NOMO-1 treated with DMSO at 0.1 percent for 48 hours (cell line): ENCODE results near the gene GREM1.

Source experiments
- DNase-seq: peaks from one replicate; lab custom pipeline; 2025; ENCODE audit not compliant: unreplicated experiment; lab: John Stamatoyannopoulos, UW

Gene GREM1

DNA sequence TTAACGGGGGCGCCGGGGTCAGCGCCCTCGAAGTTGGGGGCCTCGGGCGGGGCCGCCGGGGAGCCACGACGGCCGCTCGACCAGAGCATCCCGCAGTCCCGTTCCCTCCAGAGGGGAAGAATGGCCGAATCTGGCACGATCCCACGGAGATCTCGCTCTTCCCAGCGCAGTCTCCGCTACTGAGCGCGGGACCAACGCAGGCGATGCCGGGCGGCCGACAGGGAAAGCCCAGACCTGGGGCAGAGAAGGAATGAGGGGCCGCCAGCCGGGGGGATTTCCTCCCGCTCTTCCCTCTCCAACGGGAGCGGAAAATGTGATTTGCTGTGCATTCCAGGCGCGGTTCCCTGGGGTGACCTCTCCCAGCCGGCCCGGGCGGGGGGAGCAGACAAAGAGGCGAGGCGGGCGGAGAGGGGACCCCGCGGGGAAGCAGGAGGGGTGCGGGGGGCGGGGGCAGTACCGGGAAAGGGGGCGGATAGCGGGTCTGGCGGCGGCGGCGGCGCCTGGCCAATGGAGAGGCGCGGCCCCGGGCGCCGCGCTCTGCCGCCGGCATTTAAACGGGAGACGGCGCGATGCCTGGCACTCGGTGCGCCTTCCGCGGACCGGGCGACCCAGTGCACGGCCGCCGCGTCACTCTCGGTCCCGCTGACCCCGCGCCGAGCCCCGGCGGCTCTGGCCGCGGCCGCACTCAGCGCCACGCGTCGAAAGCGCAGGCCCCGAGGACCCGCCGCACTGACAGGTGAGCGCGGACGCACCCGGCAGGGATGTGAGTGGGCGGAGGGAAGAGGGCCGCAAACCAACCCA, at the start of gene GREM1:
TSS of gene GREM1 (plus strand) at position 579 of the 801 bp plus-strand sequence. CDS start 12,687 bp downstream, outside the sequence.
- no peak for DNase-seq

DNA sequence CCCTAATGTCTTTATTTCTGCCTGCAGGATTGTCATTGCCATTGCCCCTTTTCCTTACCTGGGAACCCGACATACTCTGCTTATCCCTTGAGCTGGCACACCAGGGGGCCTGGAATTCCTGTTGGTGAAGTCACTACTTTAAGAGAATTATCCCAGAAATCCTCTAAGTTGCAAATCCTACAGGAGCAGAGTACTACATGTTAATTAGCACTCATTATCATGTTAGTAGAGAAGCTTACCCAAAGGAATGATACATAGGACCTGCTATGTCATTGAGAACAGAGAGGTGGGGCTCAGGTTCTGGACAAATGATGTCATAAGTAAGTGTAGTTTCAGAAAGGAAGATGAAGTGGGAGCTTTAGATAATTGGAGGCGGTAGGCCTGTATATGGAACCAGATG, 48.9 kb upstream of the GREM1 start:
- DNase-seq = no peak

DNA sequence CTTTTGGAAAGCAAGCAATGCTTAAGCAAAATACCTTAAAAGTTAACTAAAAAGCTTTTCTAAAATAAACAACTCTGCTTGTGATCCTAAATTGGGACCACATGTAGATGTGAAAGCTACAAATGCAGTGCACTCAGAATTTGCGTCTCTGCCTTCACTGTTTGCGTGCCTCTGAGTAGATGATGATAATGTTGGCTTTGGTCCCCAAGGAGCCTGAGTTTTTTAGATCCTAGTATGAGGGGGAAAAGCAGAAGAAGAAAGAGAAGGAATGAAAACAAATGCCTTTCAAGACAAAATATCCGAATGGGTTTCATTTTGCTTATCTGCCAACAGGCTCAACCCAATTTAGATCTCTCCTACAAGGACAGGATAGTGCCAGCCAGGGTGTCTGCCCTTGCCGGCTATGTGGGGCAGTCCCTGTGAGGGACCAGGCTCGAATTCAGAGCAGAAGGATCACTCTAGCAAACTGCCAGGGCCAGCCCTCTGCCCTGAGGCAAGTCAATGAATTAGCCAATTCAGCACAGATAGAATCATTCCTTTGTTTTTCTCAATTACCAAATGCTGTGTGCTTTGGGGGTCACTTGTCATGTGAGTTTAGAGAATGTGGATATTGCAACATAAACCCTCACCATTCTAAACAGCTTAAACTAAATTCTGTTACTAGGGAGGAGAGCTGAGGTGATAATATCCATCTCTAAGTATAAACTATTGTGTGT, 47.8 kb upstream of the GREM1 start:
- no peak for DNase-seq

DNA sequence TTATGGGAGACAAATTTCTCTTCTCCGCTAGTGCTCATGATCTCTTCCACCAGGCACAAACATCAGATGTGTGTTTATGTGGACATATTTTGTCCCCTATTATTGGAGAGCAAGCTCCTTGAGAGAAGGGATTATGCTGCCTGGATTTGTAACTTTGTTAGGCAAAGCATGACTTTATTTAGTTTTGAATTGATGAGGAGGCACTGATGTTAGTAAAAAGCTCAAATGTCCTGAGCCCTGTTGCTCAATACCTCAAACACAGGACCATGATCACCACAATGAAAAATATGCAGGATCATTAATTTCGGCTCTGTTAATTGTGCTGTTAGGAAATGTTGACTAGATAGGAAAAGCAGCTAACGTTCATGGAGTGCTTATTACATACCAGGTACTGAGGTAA, 47.2 kb upstream of the GREM1 start:
- DNase-seq = no peak

DNA sequence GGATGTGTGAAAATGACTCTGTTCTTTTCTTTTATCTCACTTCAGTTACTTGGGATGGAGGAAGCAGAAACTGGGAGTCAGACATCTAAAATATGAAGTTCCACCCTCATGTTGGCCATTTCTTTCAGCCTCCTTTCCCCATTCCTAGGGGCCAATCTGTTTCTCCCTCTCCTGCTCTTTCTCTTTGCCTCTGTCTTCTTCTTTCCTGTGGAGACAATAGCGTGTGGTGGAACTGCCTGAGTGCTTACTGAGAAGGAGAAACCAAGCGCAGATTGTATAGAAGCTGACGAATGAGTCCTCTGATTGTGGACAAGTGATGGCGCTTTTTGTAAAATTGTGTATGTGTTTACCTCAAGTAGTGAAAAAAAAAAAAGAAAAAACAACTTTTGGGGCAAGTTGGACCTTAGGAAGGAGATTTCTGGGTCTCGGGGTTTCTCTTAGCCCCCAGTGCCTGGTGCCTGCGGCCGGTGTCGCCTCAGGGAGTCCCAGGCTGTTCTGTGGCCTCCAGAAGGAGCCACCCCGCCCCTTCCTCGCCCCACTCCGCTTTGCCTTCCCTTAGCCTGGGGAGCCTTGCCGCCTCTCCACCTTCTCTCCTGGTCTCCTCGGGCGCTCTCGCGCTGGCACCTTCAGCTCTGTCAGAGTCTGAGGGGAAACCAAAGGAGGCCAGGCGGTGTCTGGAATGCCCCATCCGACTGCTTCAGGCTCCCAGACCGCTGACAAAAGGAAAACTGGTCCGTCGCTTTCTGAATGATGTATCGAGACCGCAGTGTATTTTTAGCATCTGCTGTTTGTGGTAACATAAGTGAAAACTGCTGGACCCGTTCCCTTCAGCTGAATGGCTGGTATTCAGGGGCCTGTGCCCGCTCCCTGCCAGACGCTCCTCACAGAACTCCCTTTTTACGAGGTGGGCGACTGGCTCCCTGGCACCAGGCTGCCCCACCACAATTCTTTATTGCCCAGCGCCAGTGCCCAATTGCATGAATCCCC, 46.2 kb upstream of the GREM1 start:
- no peak for DNase-seq

DNA sequence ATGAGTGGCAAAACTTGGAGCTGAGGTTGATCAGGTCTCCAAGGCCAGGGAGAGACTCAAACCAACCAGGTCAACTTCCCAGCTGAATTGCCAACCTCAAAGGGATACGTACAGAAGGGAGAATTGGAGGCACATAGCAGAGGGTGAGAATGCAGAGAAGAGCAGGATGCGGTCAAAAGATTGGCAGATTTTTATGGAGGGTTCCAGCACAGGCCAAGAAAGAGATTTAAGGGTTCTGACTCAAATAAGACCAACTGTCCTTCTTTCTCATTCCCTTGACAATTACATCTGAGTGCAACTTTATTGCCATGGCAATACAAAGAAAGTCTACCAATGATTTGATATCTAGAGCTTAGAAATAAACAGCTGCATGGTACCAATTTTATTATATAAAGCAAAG, 43.1 kb upstream of the GREM1 start:
- DNase-seq = no peak

DNA sequence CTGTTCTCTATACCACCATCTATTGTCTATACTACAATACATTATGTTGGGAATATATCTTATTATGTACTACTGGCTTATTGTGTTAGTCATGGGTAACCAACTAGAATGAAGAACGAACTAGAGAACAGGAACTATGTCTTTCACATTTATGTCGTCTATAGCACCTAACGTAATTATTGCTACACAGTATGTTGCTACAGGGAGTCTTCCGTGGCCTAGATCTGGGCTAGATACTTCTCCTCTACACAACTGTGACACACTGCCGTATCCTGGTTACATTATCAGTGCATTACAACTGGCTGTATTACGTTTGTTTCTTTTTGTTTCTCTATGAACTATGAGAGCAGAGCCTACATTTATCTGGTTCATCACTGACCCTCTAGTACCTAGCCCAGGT, 42.3 kb upstream of the GREM1 start:
- DNase-seq = peak; percentile 72

DNA sequence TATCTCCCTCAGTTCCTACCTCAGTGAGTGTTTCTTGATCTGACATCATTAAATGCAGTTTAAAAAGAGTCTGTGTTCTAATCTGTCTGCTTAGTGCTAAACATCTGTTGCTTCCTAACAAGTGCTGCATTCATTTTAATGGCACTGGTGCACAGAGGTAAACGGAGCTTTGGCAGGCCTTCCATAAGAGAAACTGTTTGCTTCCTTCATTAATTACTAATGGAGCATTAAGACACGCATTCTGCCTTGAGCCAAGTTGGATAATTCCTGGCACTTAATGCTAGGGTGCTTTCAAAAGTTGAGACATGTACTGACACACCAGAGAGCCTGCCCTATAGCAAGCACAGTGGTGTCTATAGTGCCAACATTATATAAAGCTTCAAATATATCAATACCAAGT, 41.6 kb upstream of the GREM1 start:
- no peak for DNase-seq

DNA sequence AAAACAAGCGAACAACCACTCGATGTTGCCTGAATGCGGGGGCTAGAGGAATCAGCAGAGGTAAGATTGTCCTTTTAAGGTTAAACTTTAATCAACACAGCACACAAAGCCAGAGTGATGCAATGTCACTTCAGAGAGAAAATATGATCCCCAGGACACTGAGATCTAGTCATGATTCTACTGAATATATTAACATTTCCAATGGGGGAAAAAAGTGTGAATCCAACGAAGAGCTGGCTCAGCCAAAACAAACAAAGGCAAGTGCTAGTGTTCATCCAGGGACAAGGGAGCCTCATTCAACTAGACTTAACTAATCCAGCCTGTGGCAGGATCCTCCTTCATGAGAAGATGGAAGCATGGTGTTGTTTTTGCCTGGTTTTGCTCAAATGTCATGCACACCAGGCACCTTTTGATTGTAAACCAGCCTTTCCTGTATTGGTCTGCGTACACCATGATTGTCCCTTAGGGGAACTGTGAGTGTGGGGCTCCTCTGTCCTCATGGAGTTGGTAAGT, 40.5 kb upstream of the GREM1 start:
- DNase-seq = no peak

DNA sequence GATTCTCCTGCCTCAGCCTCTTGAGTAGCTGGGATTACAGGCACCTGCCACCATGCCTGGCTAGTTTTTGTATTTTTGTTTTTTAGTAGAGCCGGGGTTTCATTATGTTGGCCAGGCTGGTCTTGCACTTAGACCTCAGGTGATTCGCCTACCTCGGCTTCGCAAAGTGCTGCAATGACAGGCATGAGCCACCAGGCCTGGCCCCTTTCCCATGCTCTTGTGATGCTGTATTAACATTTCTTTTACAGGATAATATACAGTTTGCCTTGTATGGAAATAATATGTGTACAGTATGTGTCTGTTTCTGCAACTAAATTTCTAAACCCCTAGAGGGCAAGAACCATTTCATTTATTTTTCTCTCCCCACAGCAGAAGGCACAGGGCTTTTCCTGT, 38.5 kb upstream of the GREM1 start:
- no peak for DNase-seq

DNA sequence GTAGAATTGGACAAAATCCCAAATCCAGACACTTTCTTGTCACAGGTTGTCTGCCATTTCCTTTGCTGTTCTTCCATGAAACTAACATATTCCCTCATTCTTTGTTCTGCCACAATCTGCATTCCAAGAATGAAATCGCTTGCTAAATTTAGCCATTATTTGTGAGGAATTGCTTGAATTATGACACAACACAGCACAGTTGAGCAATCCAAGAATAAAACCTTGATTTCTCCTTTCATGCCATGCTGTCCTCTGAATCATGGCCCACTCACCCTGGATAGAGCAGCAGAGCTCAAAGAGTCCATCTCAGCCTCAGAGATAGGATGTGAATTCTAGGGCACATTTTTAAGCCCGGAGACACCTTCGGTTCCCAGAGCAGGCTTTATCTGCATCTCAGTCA, 35.2 kb upstream of the GREM1 start:
- DNase-seq = no peak

DNA sequence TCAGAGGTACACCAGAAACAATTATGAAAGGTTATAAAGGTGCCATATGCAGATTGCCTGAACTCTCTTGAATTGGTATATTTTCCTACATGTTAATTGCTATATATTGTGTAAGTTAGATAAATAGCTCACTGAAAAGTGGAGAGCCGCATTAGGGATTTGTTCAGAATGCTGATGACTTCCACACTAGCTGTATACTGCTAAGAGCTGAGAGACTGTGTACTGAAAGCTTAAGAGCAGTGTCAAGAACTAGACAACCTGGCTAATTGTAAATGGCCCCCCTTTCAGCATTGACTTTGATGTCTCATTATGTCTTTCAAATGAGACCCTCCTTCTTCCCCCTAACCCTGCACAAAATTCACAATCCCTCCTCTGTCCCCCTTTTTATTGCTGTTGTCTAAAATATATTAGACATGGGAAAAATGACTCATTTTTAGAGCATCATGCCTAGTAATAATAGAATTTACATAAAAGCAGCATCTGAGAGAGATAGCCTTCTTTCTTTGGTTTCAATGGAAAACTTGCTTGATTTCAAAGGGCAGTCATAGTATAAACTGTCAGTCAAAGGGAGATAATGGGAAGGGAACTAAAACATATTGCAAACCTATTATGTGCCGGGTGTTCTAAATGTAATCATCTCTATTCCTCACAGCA, 34.7 kb upstream of the GREM1 start:
- no peak for DNase-seq

DNA sequence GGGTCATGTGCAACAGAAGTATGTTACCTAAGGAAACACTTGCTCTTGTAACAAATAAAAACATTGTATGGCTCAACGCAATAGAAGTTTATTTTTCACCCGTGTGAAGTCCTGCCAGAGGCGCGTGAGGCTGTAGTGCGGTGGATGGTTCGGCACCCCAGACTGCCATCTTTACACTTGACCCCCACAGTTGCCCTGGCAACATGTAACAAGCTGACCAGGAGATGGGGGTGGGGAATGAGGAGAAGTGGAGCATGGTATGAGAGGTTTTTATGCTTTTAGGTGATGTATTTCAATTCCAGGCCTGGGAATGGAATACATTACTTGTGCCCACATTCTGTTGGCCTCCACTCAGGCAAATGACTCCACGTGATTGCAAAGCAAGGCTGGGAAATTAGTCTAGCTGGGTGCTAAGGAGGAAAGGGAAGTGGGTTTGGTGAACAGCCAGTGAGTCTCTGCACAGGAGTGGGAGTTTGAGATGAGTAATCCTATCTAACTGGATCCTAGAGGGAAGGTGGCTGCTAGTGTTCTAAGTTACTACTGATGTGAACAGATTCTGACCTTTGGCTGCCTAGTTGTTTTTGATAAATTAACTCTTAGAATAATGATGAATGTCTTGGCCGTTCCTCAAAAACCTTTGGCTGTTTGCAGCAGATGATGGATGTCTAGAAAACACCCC, 33.8 kb upstream of the GREM1 start:
- peak; percentile 2 for DNase-seq

DNA sequence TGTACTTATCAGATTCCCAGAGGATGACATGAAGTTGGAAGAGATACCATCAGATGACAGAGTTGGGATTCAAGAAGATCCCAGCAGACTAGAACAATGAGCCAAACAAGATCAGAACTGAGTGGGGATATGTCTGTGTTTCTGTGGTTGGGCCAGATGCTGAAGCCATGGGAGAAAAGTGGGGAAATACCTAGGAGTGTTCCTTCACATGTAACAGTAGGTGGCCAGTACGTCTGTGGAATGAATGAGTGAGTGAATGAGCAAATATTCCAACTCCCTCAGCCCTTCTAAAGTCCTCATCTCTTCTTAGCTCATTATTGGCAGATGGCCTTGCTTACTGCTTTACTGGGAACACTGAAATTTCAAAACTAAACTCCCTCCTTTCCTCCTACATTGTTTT, 32.2 kb upstream of the GREM1 start:
- DNase-seq = no peak

DNA sequence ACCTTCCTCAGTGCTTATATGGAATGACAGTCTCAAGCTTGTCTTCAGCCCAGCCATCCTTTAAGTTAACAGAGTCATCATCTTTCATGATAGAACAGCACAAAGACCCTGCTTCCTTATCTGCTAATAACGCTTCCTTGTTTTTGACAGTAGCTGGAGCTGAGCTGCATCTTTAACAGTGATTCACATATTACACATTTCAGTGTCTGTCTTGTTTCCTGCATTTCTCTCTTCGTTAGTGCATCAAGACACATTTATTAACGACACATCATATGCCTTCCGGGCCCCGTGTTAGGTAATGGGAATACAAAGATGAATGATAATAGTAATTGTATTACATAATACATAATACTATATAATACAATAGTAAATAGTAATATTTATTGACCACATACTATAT, 30.2 kb upstream of the GREM1 start:
- no peak for DNase-seq

DNA sequence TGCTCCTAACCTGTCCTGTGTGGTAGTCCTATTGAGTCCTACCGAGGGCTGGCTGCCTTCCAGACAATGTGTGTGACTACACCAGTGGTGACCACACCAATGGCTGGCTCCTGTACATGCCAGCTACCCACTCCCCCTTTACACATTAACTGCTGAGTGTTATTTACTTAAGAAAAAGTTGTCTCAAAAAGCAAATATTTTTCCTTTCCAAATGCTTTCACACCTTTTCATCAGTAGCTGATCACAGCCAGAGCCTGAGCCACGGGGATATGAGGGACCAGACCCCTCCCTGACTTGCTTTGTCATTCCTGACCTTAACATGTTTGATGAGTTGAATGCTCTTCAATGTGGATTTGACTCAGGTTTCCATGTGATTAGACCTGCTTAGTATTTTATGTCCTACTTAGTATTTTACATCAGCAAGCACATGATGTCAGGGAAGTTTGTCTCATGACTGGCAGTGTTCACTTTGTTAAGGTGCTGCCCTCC, 29.6 kb upstream of the GREM1 start:
- DNase-seq = no peak

DNA sequence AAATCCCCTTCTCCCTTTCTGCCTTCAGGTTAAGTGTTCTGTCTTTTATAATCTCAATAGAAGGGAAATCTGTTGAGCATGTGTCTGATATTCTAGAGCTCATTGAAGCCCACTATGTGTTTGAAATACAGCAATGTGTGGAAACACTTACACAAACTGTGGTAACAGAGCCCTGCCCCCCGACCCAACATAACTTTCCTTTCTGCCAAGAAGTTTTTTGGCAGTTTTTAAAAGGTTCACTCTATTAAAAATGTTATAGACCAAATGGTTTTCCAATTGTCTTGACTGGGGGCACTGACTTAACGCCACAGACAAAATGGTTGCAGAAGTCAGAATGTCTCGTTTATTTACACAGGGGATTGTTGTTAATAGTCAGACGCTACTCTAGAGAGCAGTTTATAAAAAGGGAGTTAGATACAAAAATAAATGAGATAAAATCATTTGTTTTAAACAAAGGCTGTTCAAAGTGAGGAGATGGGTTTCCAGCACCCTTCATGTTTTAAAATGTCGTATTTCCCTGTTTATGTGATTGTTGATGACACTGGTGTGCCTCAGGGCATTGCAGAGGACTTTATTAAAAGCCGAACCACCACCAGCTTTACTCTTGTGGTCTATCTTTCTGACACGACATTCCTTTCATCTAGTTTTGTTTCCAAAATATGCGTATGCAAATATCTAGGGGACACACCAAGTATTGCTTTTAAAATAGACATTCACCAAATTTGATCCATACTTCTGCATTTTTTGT, 26.7 kb upstream of the GREM1 start:
- DNase-seq = no peak

DNA sequence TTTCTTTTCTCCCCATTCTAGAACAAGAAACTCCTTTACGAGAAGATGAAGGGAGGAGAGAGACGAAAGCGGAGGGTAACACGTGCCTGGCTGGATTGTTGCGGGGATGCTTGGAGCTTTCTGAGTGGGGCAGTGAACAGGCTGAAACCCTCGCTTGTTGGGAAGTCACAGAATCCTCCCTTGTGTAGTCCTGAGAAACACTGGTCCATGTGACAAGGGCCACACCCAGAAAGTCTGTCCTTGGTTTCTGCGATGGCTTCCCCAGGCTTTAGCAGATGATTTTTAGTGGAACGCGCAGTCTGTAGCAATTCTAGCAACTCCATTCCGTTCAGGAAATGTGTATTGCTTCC, 26.1 kb upstream of the GREM1 start:
- DNase-seq = no peak

DNA sequence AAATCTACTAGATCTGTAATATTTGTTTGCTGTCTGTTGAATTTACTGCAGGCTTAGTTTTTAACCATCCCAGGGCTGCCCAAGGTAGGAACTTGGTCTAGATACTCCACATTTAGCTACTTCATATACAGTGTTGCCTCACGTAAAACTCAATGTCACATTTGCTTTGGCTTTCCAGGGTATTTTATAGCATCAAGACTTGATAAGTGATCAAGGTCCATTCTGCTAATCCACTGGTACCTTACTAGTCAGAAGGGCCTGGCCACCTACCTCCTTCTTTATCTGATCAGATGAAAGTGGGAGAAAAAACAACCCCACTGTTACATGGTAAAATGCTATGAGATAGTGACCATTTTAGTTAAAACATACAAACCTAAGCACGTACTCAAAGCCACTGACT, 25.5 kb upstream of the GREM1 start:
- DNase-seq = no peak
